AG09319 (cell line): ENCODE measurements around the gene TMCC2.

Experiments
- DNase-seq: peaks from one replicate; pipeline ENCODE4 v3.0.0-alpha.2; 2010; ENCODE audit warnings: low read depth; ENCODE audit errors: extremely low read depth
- CTCF ChIP-seq: IDR thresholded peaks from 2 replicates; pipeline ENCODE4 v1.5.1; 2011; ENCODE audit warnings: low read depth, mild to moderate bottlenecking, inconsistent platforms, low read length, moderate library complexity

The TMCC2 gene

GRCh38 chr1:205236526-205236925 lies 8.8 kb downstream of the TMCC2 start:
- TF ChIP-seq CTCF, result no peak
- no peak for DNase-seq

GRCh38 chr1:205236951-205237475 lies 9.3 kb downstream of the TMCC2 start:
- no peak for TF ChIP-seq CTCF
- no peak for DNase-seq

- no peak for TF ChIP-seq CTCF
- DNase-seq, result no peak
Observed at GRCh38 chr1:205237526-205238484, 10.1 kb downstream of the TMCC2 start.

GRCh38 chr1:205239078-205239477 lies 11.3 kb downstream of the TMCC2 start:
- no peak for DNase-seq
- no peak for TF ChIP-seq CTCF

GRCh38 chr1:205240118-205240517 lies 12.4 kb downstream of the TMCC2 start:
- DNase-seq, result no peak

GRCh38 chr1:205240569-205240968 lies 12.8 kb downstream of the TMCC2 start:
- no peak for DNase-seq

More at GRCh38 chr1:205240118-205240517, 12.4 kb downstream of the TMCC2 start:
- TF ChIP-seq CTCF, result no peak

More at GRCh38 chr1:205240569-205240968, 12.8 kb downstream of the TMCC2 start:
- TF ChIP-seq CTCF, result no peak
